ENCODE measurements around the gene ZBTB34.

The ZBTB34 gene

DNA sequence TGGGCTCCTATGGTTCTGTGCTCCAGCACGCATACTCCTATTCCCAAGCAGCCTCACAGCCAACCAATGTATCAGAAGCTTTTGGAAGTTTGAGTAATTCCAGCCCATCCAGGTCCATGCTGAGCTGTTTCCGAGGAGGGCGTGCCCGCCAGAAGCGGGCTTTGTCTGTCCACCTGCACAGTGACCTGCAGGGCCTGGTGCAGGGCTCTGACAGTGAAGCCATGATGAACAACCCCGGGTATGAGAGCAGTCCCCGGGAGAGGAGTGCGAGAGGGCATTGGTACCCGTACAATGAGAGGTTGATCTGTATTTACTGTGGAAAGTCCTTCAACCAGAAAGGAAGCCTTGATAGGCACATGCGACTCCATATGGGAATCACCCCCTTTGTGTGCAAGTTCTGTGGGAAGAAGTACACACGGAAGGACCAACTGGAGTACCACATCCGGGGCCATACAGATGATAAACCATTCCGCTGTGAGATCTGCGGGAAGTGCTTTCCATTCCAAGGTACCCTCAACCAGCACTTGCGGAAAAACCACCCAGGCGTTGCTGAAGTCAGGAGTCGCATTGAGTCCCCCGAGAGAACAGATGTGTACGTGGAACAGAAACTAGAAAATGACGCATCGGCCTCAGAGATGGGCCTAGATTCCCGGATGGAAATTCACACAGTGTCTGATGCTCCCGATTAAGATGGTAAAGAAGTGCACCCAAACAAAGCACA is 19.9 kb downstream of the ZBTB34 start:
- DNase-seq: no peak

GRCh38 chr9:126880947-126881332 is 20.5 kb downstream of the ZBTB34 start:
- no peak for DNase-seq

- DNase-seq: no peak
These were observed 22.3 kb downstream of the ZBTB34 start for GRCh38 chr9:126882746-126883145.

DNA sequence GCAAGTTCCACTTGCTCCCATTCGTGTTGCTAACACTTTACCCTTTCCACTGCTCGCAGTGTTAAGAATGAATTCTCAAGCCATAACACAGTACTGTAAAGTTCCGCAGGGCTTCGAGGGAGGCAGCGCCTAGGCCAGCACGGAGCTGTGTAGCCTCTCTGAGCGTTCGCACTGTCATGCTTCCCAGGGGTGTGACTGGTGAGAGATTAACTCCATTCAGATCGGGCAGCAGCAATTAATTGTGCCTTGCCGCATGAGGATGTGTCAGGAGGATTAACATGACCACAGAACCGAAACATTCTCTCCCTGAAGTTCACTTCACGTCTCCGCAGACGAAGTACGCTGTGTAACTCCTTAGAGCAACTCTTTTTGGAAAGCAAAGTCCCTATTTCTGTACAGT is 23.2 kb downstream of the ZBTB34 start:
- no peak for DNase-seq

GRCh38 chr9:126885131-126885641 is 24.7 kb downstream of the ZBTB34 start:
- DNase-seq: no peak

DNA sequence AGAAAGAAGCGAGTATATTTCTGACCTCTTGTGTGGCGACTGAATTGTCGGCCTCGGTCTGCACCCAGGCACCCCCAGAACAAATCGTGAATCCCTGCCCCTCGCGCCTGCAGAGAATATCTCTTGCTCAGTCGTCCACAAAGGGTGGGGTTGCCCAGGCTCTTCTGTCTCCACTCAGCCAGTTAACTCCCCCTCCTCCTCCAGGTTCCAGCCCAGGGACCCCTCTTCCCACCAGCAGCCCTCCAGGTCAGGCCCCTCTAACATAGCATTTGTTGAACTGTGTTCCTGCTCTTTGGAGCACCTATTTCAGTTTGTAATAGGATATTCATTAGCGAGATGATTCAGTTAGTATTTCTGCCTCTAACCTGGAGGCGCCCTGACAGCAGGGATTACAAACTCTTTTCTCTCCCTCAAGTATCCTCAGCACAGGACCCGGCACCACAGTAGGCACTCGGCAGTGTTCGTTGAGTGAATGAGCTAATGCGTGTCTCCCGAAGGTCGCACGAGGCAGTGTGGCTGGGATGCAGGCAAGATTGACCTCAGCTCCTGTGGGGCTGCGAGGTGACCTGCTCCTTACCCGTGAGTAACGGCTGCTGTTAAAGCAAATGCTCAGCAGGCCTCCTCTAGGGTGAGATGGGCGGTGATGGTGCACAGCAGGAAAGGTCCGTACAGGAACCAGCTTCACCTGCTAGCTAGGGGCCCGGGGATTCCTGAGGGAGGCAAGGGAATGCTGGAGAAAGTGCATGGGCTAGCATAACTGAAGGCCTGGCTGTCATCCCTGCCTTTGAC is 25.8 kb downstream of the ZBTB34 start:
- no peak for DNase-seq

DNA sequence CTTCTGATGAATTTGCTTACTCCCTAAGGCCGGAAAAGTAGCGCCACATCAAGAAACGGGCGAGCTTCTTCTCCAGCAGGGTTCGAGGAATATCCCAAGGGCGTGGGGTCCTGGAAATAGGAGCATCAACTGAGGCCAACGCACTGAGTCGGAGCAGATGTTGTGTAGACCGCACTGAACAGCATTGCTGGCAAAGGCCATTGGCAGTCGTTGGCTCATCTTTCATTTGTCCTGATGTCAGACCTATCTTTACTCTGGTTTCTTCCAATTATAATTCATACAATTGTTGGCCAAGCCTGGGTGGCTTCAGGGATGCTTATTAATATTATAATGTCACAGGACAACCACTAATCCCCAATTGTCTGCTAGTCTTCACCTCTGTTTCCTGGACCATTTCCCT is 26.5 kb downstream of the ZBTB34 start:
- no peak for DNase-seq

GRCh38 chr9:126891676-126892075 is 31.2 kb downstream of the ZBTB34 start:
- no peak for DNase-seq

DNA sequence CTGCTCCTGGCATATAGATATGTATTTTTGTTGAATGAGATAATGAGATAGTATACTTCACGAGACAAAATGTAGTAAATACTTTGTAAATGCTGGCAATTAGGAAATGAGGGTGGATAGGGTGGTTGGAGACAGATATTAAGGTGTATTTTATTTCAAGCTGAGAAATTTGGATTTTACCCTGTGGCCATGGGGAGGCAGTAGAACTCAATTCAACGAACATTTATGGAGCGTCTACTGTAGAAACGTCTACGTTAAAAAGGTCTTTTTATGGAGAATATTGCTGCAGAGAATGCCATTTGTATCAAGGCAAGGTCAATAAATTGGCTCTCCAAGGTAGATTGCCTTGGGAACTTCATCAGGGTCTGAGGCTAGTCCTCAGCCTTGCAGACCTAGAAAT is 32.6 kb downstream of the ZBTB34 start:
- no peak for DNase-seq

DNA sequence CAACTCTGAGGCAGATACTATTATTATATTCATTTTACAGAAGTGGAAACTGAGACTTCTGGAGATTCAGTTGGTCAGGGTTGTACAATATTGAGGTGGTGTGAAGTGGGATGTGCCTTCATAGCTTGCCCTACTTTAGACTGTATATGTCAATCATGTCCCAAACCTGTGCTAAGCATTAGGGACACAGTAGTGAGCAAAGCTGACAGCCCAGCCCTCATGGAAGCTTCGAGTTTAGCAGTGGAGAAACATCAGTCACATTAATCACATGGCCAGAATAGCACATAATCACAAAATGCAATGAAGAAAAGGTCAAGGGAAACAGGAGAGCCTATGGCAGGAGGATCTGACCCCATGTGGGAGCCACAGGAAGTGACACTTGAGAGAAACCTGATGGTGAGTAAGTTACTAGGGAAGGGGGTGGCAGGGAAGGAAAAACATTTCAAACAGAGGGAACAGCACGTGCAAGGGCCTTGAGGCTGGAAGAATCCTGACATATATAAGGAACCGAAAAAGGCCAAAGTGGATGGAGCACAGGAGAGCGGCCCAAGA is 33.7 kb downstream of the ZBTB34 start:
- DNase-seq: no peak

GRCh38 chr9:126902210-126902609 is 41.8 kb downstream of the ZBTB34 start:
- no peak for DNase-seq

- DNase-seq: no peak
These were observed 44.1 kb downstream of the ZBTB34 start for GRCh38 chr9:126904586-126904985.

GRCh38 chr9:126906091-126906490 is 45.7 kb downstream of the ZBTB34 start:
- DNase-seq: no peak

DNA sequence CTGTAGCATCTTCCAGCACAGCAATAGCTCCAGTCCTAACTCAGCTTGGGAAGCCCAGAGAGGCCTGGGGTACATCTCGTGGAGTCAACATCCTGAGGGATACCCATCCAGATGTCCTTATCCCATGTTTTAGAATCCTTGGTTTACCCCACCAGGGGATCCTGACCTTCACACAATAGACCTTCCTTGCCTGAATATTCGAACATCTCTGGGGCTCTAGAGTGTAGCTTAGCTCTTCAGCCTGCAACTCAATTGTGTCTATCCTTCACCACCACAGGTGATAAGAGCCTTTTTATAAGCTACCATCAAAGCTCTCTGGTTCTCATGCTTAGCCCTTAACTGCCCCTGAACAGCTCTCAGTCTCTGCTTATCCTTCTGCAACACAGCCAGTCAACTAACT is 46.6 kb downstream of the ZBTB34 start:
- DNase-seq: no peak

GRCh38 chr9:126914458-126915280 is 54.2 kb downstream of the ZBTB34 start, which contains the start of gene RALGPS1:
Gene RALGPS1, plus strand, starts transcription at chr9:126914782. Its CDS starts 47,508 bp downstream, at chr9:126962290.
- peak; percentile 93 to 94 for DNase-seq

GRCh38 chr9:126915281-126915816 is 54.9 kb downstream of the ZBTB34 start:
- peak; percentile 63 for DNase-seq

DNA sequence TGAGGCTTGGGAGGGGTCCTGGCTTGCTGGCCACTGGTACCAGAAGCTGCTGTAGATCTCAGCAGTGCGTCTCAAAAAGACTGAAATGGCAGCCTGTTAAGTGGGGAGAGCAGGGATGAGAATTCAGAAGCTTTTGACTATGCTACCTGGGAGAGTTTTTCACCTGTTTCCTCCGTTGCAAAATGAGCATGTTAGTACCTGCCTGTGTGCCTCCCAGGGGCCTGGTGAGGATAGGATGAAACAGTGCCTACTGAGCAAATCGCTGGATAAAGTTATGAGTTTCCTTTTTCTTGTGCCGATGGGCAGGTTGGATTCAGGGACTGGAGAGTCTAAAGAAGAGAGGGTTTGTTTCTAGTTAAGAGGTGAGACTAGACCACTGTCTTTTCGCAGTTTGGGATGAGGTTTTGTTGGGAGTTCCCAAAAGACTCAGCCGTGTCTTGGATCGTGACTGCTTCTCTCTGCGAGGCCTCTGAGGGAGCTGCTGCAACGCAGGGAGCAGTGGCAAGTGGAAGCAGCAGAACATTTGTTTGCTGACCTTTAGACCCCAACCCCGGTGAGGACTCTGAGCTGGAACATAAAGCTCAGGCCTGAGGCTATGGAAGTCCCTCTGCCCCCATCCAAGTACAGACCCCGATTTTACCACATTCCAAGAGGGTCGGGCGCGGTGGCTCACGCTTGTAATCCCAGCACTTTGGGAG is 55.6 kb downstream of the ZBTB34 start:
- DNase-seq: no peak

DNA sequence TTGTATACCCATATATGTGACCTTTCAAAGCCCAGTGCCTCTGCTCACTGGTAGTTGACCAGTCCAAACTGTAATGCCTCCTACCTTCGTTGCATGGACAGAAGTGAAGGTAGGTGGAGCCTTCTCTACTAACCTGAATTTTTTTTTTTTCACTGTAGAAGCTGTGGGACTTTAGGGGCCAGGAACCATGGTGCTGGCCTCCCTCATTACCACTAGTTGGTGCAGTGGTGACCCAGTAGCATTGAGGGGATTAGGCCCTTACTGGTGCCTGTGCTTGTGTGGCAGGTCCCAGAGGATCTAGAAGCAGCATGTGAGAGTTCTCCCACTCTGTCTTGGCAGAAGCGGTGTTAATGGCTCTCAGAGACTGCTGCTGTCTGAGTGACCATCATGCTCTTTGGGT is 56.5 kb downstream of the ZBTB34 start:
- DNase-seq: no peak

DNA sequence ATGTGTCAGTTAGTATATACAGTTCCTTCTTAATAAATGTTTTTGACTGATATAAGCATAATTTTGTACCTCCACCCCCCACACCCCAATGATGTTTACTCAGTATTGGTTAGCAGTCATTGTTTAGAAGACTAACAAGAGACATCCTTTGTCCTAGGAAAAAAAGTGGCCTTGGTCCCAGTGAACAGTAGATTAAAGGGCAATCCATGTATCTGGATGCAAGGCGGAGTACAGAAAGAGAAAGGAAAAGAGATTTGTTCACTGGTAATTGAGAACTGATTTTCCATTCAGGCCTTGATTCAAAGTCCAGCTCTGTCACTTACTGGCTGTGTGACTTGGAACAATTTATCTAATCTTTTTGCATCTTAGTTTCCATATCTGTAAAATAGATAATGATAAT is 58.8 kb downstream of the ZBTB34 start:
- DNase-seq: no peak

- DNase-seq: no peak
These were observed 65.4 kb downstream of the ZBTB34 start for GRCh38 chr9:126925876-126926275.

GRCh38 chr9:126926364-126926763 is 65.9 kb downstream of the ZBTB34 start:
- no peak for DNase-seq

- no peak for DNase-seq
These were observed 67.0 kb downstream of the ZBTB34 start for GRCh38 chr9:126927419-126927818.

All from CD4-positive, alpha-beta T cell treated with Interleukin-1 beta for 1 hour (primary cell).